Parathyroid adenoma (tissue), 2 donors: ENCODE measurements around the gene MYCBPAP.

Experiments used
- H2AFZ ChIP-seq: fragments of 300-600 bp; sonication (generic); one replicate; pipeline ENCODE4 v1.7.0; 2017; ENCODE audit warnings: antibody characterized with exemption, mild to moderate bottlenecking
- H3K27ac ChIP-seq: fragments of 300-600 bp; sonication (generic); one replicate; pipeline ENCODE4 v1.7.0; 2017
- H3K27me3 ChIP-seq: fragments of 300-600 bp; sonication (generic); one replicate; pipeline ENCODE4 v1.7.0; 2017; ENCODE audit warnings: low read length; ENCODE audit not compliant: control insufficient read depth, insufficient read depth
- H3K36me3 ChIP-seq: fragments of 300-600 bp; sonication (generic); one replicate; pipeline ENCODE4 v1.7.0; 2017; ENCODE audit warnings: low read length; ENCODE audit not compliant: control insufficient read depth, insufficient read depth
- H3K4me1 ChIP-seq: fragments of 300-600 bp; sonication (generic); one replicate; pipeline ENCODE4 v1.7.0; 2017; ENCODE audit warnings: control low read depth
- H3K4me2 ChIP-seq: fragments of 300-600 bp; sonication (generic); one replicate; pipeline ENCODE4 v1.7.0; 2017; ENCODE audit warnings: low read length
- H3K4me3 ChIP-seq: fragments of 300-600 bp; sonication (generic); one replicate; pipeline ENCODE4 v1.7.0; 2017; ENCODE audit warnings: low read depth, low read length
- H3K79me2 ChIP-seq: fragments of 300-600 bp; sonication (generic); one replicate; pipeline ENCODE4 v1.7.0; 2017; ENCODE audit warnings: control low read depth
- H3K9ac ChIP-seq: fragments of 300-600 bp; sonication (generic); one replicate; pipeline ENCODE4 v1.7.0; 2017; ENCODE audit warnings: mild to moderate bottlenecking
- H3K9me3 ChIP-seq: fragments of 300-600 bp; sonication (generic); one replicate; pipeline ENCODE4 v1.7.0; 2017; ENCODE audit warnings: low read length; ENCODE audit not compliant: control insufficient read depth
- TF ChIP-seq, protein P1 (sequence below): fragments of 300-600 bp; sonication (generic); IDR thresholded peaks from one replicate; pipeline ENCODE4 v1.7.0; 2017; ENCODE audit warnings: antibody characterized with exemption, mild to moderate bottlenecking
- donor health status: primary hyperparathyroidism.

The MYCBPAP gene

DNA sequence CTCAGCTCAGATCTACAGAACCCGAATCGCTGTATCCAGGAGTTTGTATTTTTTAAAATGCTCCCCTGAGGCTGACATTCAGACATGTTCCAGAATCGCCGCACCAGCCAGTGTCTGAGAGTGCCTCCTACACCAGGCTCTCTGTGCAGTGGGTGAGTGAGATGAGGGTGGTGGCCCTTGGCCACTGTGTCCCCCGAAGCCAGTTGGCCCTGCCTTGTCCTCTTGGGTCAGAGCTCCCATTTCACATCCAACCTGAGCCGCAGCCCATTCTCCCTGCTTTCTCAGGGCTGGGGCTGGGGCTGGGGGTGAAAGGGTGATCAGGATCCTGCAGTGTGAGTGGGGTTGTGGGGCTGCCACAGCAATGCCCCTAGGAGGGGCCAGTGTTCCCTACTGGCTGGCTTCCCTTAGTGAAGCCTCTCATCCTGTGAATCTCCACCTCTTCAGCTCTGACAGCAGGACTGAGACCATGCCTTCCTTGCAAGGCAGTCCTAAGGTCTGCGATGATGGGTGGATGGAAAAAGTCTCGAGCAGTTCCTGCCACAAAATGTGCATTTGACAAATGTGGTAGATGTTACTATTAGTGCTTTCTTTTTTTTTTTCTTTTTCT is 12.9 kb upstream of the MYCBPAP start:
- Histone ChIP-seq H3K27ac (no peak overlapping the region), H3K4me2 (no peak overlapping the region), H3K36me3 (no peaks in the 10 kb centered on the region), H3K9ac (no peak overlapping the region), H3K4me1 (no peaks in the 10 kb centered on the region), H3K9me3 (no peaks in the 10 kb centered on the region), H3K79me2 (no peaks in the 10 kb centered on the region), H3K4me3 (no peak overlapping the region), H2AFZ (no peak overlapping the region), H3K27me3 (no peaks in the 10 kb centered on the region)
- TF ChIP-seq, protein P1, sequence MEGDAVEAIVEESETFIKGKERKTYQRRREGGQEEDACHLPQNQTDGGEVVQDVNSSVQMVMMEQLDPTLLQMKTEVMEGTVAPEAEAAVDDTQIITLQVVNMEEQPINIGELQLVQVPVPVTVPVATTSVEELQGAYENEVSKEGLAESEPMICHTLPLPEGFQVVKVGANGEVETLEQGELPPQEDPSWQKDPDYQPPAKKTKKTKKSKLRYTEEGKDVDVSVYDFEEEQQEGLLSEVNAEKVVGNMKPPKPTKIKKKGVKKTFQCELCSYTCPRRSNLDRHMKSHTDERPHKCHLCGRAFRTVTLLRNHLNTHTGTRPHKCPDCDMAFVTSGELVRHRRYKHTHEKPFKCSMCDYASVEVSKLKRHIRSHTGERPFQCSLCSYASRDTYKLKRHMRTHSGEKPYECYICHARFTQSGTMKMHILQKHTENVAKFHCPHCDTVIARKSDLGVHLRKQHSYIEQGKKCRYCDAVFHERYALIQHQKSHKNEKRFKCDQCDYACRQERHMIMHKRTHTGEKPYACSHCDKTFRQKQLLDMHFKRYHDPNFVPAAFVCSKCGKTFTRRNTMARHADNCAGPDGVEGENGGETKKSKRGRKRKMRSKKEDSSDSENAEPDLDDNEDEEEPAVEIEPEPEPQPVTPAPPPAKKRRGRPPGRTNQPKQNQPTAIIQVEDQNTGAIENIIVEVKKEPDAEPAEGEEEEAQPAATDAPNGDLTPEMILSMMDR, result no peak

DNA sequence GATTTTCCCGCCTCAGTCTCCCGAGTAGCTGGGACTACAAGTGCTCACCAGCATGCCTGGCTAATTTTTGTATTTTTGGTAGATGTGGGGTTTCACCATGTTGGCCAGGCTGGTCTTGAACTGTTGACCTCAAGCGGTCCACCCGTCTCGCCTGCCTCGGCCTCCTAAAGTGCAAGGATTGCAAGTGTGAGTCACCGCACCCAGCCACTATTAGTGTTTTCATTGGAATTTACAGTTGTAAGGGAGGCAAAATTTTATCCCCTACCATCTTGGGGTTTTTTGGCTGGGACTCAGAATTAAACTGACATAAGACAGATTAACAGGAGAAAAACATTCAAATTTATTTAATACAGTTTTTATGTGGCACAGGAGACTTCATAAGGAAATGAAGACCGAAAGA is 12.3 kb upstream of the MYCBPAP start:
- no peak overlapping the region for H3K27ac ChIP-seq
- TF ChIP-seq, protein P1, result no peak
- H3K4me3 ChIP-seq, result no peak overlapping the region

DNA sequence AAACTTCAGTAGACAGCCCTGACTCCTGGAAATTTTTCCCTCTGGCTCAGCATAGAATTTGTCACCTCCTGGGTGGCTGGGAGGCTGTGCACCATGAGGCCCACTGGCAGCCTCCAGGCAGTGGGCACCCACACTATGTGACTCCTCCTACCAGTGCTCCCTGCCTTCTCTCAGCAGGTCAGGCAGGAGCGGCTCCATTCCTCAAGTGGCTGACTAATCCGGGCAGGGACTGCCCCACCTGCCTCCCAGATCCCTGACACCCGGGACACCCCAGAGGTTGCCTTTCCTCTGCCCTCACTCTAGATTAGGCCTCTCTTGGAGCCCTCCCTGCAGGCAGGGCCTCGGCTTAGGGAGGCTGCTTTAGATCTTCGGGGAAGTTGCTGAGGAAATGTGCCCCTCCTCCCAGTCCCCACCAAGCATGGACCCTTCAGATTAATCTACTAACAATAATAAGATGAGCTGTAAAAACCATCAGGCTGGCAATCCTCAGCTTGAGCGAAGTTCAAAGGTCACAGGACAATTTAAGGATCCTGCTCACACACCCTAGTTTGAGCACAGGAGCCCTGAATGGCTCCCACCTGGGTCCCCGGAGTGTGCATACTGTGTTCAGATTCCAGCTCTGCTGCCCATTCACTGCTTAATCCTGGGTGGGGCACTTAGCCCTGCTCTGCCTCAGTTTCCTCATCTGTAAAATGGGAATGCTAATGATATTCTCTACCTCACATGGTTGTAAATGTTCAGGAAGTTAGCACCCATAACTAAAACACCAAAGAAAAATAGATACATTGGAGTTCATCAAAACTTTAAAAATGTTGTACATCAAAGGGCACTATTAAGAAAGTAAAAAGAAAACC is 10.0 kb upstream of the MYCBPAP start:
- H3K27me3 ChIP-seq, result no peaks in the 10 kb centered on the region
- TF ChIP-seq, protein P1, result no peak
- H3K4me2 ChIP-seq, result no peak overlapping the region
- H3K36me3 ChIP-seq, result no peaks in the 10 kb centered on the region
- H3K4me3 ChIP-seq, result no peak overlapping the region
- H3K27ac ChIP-seq, result no peak overlapping the region
- no peaks in the 10 kb centered on the region for H3K9me3 ChIP-seq
- no peak overlapping the region for H3K9ac ChIP-seq
- peaks cover under 1% of the 10 kb centered on the region for H3K4me1 ChIP-seq
- no peak overlapping the region for H2AFZ ChIP-seq
- no peaks in the 10 kb centered on the region for H3K79me2 ChIP-seq

More for the DNA sequence above, 12.3 kb upstream of the MYCBPAP start:
- H3K36me3 ChIP-seq, result no peaks in the 10 kb centered on the region
- H3K4me2 ChIP-seq, result no peak overlapping the region
- H3K9ac ChIP-seq, result no peak overlapping the region
- H3K4me1 ChIP-seq, result no peaks in the 10 kb centered on the region
- H3K9me3 ChIP-seq, result no peaks in the 10 kb centered on the region
- no peak overlapping the region for H2AFZ ChIP-seq
- no peaks in the 10 kb centered on the region for H3K79me2 ChIP-seq
- no peaks in the 10 kb centered on the region for H3K27me3 ChIP-seq

DNA sequence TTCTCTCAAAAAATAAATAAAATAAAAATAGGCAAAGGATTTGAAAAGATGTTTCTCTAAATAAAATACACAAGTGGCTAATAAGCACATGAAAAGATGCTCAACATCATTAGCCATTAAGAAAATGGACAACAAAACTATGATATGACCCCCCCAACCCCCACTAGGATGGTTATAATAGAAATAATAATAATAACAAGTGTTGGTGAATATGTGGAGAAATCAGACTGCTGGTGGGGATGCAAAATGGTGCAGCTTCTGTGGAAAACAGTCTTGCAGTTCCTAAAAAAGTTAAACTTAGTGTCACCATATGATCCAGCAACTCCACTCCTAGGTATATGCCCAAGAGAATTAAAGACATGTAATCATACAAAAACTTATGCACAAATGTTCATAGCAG is 9.0 kb upstream of the MYCBPAP start:
- Histone ChIP-seq H3K4me3 (no peak overlapping the region), H3K4me2 (no peak overlapping the region)
- TF ChIP-seq, protein P1, result no peak

More for the DNA sequence above, 9.0 kb upstream of the MYCBPAP start:
- Histone ChIP-seq H3K4me1 (peaks cover 7% of the 10 kb centered on the region), H3K36me3 (no peaks in the 10 kb centered on the region), H3K27ac (no peak overlapping the region), H2AFZ (no peak overlapping the region), H3K9me3 (no peaks in the 10 kb centered on the region), H3K79me2 (no peaks in the 10 kb centered on the region), H3K27me3 (no peaks in the 10 kb centered on the region), H3K9ac (no peak overlapping the region)
